GM18951 (cell line): ENCODE data around the gene RGS6.

Experiments used
- POLR2A ChIP-seq: IDR thresholded peaks from 4 replicates; pipeline ENCODE4 v1.6.1; 2011; ENCODE audit warnings: mild to moderate bottlenecking; ENCODE audit not compliant: insufficient read length, insufficient read depth; ENCODE audit errors: extremely low read depth
- in situ Hi-C: fragments of 300-500 bp; cut with MboI; formaldehyde crosslinking; loops from one replicate; pipeline ENCODE4 v1.12.0; 2022; ENCODE audit warnings: low sequenced_read_pairs, mixed read lengths, inconsistent platforms; ENCODE audit not compliant: unreplicated experiment

RGS6 gene

GRCh38 chr14:72141084-72141483 lies 208.9 kb downstream of the RGS6 start:
- in situ Hi-C loops: no loop called here
- no peak for TF ChIP-seq POLR2A

DNA sequence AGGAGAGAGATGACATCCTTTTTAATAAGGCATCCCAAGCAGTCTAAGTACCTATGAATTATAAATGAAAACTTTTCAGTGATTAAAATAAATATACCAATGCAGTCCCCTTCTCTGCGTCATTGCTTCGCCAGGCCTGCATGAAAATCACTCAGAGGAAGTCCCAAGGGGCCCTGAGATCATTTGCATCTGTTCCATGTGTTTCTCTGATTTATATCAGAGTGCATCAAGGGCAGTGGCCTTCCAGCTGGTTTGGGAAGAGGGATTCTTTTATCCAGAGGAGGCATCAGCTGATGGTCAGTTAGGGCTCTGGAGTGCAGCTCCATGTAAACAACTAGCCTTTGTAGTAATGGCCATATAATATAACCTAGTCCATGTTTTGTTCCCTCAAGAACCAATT lies 210.1 kb downstream of the RGS6 start:
- in situ Hi-C loops: no loop called here
- TF ChIP-seq POLR2A: no peak

DNA sequence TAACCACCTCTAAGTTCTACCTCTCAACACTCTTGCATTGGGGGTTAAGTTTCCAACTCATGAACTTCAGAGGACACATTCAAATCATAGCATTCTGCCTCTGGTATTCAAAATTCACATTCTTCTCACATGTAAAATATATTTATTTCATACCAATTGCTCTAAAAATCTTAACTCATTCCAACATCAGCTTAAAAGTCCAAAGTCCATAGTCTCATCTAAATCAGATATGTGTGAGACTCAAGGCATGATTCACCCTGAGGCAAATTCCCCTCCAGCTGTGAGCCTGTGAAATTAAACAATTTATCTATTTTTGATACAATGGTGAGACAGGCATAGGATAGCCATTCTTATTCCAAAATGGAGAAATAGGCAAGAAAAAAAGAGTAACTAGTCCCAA lies 214.0 kb downstream of the RGS6 start:
- in situ Hi-C loops: no loop called here
- no peak for TF ChIP-seq POLR2A

DNA sequence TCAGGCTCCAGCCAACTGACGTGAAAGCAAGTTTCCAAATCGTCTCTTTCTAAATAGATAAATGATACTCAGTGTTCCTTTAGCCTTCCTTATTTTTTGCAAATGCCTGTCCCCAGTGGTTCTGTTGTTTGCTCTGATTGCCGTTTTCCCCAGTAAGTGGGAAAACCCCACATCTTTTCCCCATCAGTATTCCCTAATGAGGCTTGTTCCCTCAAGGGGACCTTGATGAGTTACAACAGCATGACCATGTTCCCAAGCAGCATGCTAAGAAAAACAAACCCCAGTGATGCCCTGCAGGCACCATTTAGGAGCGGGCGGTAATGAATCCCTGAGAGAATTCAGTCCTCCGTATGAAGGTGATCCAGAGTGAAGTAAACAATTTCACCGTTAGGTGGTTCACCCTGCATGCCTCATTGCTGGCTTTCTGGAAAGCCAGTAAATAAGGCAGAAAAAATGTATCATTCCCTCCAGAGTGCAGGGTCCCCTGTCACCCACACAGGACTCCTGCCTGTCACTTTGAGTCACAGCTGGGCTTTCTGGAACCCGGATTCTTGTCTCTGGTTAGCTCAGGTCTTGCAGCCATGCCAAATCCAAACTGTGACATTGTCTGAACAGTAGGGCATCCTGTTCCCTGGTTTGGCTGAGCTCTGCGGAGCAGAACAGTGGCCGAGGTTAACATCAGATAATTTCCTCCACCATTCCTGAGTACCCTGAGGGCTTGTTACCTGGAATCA lies 222.6 kb downstream of the RGS6 start:
- TF ChIP-seq POLR2A: no peak
- in situ Hi-C loops: no loop called here

- in situ Hi-C loops: no loop called here
- TF ChIP-seq POLR2A: no peak
These were observed 223.3 kb downstream of the RGS6 start for GRCh38 chr14:72155379-72155993.

- in situ Hi-C loops: no loop called here
- no peak for TF ChIP-seq POLR2A
These were observed 232.4 kb downstream of the RGS6 start for GRCh38 chr14:72164420-72165228.

GRCh38 chr14:72165229-72165698 lies 233.0 kb downstream of the RGS6 start:
- no peak for TF ChIP-seq POLR2A
- in situ Hi-C loops: no loop called here

DNA sequence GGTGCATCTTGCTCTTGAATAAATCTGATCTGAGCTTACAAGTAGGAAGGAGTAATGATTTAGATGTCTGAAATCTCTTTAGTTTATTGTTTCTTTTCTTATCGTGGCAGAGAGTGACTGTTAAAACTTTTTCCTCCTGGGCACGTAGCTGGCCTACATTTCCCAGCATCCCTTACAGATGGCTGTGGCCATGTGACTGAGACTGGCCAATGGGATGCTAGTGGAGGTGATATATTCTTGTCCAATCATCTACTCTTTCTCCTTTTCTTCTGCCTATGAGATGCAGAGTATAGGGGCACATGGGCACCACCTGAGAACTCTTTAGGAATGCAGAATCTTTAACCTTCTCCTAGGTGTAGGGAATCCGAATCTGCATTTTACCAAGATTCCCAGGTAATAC lies 237.3 kb downstream of the RGS6 start:
- in situ Hi-C loops: no loop called here
- no peak for TF ChIP-seq POLR2A

DNA sequence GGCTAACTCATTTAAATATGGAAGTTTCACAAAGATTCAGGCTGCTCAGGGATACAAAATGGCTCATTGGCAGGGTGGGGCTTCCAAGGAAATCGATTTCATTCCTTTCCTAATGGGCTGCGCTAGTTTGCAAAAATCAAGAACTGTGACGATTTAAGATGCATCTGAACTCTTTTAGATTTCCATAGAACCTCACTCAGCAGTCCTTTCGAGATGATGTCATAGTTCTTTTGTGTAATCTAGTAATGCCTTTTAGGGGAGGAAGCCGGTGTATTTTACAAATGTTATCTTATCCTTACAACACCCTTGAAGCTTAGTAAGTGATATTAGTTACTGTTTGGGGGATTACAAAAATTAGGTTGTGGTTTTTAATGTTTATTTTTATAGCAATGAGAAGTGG lies 239.8 kb downstream of the RGS6 start:
- TF ChIP-seq POLR2A: no peak
- in situ Hi-C loops: no loop called here

DNA sequence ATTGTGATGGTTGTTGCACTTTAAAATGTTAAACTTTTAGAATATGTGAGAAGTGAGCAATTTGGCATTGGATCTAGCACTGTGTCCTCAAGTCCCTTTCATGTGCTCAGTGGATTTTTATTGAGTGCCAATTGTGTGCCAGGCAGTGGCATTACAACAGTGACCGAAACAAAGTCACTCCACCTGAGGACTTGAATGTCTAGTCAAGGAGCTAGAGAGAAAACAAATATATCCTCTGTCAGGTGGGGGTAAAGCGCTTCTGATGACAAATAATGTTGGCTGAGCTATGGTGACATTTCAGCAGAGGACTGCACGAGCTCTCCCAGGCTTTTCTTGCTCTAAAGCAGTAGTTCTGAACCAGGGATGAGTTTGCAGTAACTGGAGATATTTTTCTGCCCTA lies 240.4 kb downstream of the RGS6 start:
- in situ Hi-C loops: no loop called here
- TF ChIP-seq POLR2A: no peak

- in situ Hi-C loops: no loop called here
- TF ChIP-seq POLR2A: no peak
These were observed 240.9 kb downstream of the RGS6 start for GRCh38 chr14:72173038-72173720.

- no peak for TF ChIP-seq POLR2A
- in situ Hi-C loops: no loop called here
These were observed 245.0 kb downstream of the RGS6 start for GRCh38 chr14:72177251-72177650.

- in situ Hi-C loops: no loop called here
- TF ChIP-seq POLR2A: no peak
These were observed 246.3 kb downstream of the RGS6 start for GRCh38 chr14:72178517-72178916.
